Measurements from ENCODE around the gene GJA3.
"Not testable (repeated sequence)": the region's sequence is repeated elsewhere in the genome, so short reads cannot be mapped to it uniquely, and the experiment has no call there.

Gene GJA3

GRCh38 chr13:20173116-20173746 lies 12.4 kb upstream of the GJA3 start:
- H3K4me1 ChIP-seq (ENCODE audit: insufficient read depth, low read length): no peaks in the 10 kb centered on the region; the same call in none of the 2 replicates
- no peaks in the 10 kb centered on the region for H3K9me3 ChIP-seq (ENCODE audit: control insufficient read depth, insufficient read depth, low read length)
- H3K9ac ChIP-seq (ENCODE audit: low read depth, low read length): no peak overlapping the region
- no peaks in the 10 kb centered on the region for H3K36me3 ChIP-seq (ENCODE audit: insufficient read depth, low read length)

GRCh38 chr13:20171364-20171763 lies 10.5 kb upstream of the GJA3 start:
- Histone ChIP-seq H3K4me1 (ENCODE audit: insufficient read depth, low read length) (peaks cover 3% of the 10 kb centered on the region), H3K9me3 (ENCODE audit: control insufficient read depth, insufficient read depth, low read length) (no peaks in the 10 kb centered on the region), H3K36me3 (ENCODE audit: insufficient read depth, low read length) (no peaks in the 10 kb centered on the region), H3K9ac (ENCODE audit: low read depth, low read length) (no peak overlapping the region)

- Histone ChIP-seq H3K36me3 (ENCODE audit: insufficient read depth, low read length) (no peaks in the 10 kb centered on the region), H3K4me1 (ENCODE audit: insufficient read depth, low read length) (peaks cover 3% of the 10 kb centered on the region), H3K9ac (ENCODE audit: low read depth, low read length) (no peak overlapping the region), H3K9me3 (ENCODE audit: control insufficient read depth, insufficient read depth, low read length) (no peaks in the 10 kb centered on the region)
Observed at GRCh38 chr13:20170921-20171320, 10.1 kb upstream of the GJA3 start.

- H3K36me3 ChIP-seq (ENCODE audit: insufficient read depth, low read length): no peaks in the 10 kb centered on the region
- H3K4me1 ChIP-seq (ENCODE audit: insufficient read depth, low read length): 0 out of 2 replicates have a peak, but pooled peaks cover 3% of the 10 kb centered on the region
- no peak overlapping the region for H3K9ac ChIP-seq (ENCODE audit: low read depth, low read length)
- H3K9me3 ChIP-seq (ENCODE audit: control insufficient read depth, insufficient read depth, low read length): no peaks in the 10 kb centered on the region
Observed at GRCh38 chr13:20168396-20168795, 7.5 kb upstream of the GJA3 start.

GRCh38 chr13:20165417-20166257 lies 4.8 kb upstream of the GJA3 start:
- no peaks in the 10 kb centered on the region; the same call in 1 of the 2 replicates for H3K9me3 ChIP-seq (ENCODE audit: control insufficient read depth, insufficient read depth, low read length)
- H3K9ac ChIP-seq (ENCODE audit: low read depth, low read length): no peak overlapping the region
- no peaks in the 10 kb centered on the region for H3K36me3 ChIP-seq (ENCODE audit: insufficient read depth, low read length)
- 0 out of 2 replicates have a peak, but pooled peaks cover 3% of the 10 kb centered on the region for H3K4me1 ChIP-seq (ENCODE audit: insufficient read depth, low read length)

GRCh38 chr13:20161951-20162300 lies 1.1 kb upstream of the GJA3 start:
- H3K4me1 ChIP-seq (ENCODE audit: insufficient read depth, low read length): no peaks in the 10 kb centered on the region
- H3K36me3 ChIP-seq (ENCODE audit: insufficient read depth, low read length): no peaks in the 10 kb centered on the region
- H3K9ac ChIP-seq (ENCODE audit: low read depth, low read length): peak overlapping the region; percentile 70; the same call in 1 of the 2 replicates
- no peaks in the 10 kb centered on the region; the same call in 1 of the 2 replicates for H3K9me3 ChIP-seq (ENCODE audit: control insufficient read depth, insufficient read depth, low read length)

GRCh38 chr13:20161275-20161950 lies 561 bp upstream of the GJA3 start:
- Histone ChIP-seq H3K9me3 (ENCODE audit: control insufficient read depth, insufficient read depth, low read length) (no peaks in the 10 kb centered on the region; the same call in 1 of the 2 replicates), H3K36me3 (ENCODE audit: insufficient read depth, low read length) (no peaks in the 10 kb centered on the region), H3K4me1 (ENCODE audit: insufficient read depth, low read length) (no peaks in the 10 kb centered on the region), H3K9ac (ENCODE audit: low read depth, low read length) (peak overlapping the region; percentile 70; the same call in 1 of the 2 replicates)

GRCh38 chr13:20159646-20160305 lies 1.1 kb downstream of the GJA3 start:
- peak overlapping the region; percentile 70; the same call in 1 of the 2 replicates for H3K9ac ChIP-seq (ENCODE audit: low read depth, low read length)

GRCh38 chr13:20157151-20157796 lies 3.6 kb downstream of the GJA3 start:
- H3K36me3 ChIP-seq (ENCODE audit: insufficient read depth, low read length): no peaks in the 10 kb centered on the region
- no peak overlapping the region for H3K9ac ChIP-seq (ENCODE audit: low read depth, low read length)
- H3K9me3 ChIP-seq (ENCODE audit: control insufficient read depth, insufficient read depth, low read length): no peaks in the 10 kb centered on the region; the same call in 1 of the 2 replicates

More at GRCh38 chr13:20159646-20160305, 1.1 kb downstream of the GJA3 start:
- no peaks in the 10 kb centered on the region; the same call in 1 of the 2 replicates for H3K9me3 ChIP-seq (ENCODE audit: control insufficient read depth, insufficient read depth, low read length)
- no peaks in the 10 kb centered on the region for H3K4me1 ChIP-seq (ENCODE audit: insufficient read depth, low read length)
- no peaks in the 10 kb centered on the region for H3K36me3 ChIP-seq (ENCODE audit: insufficient read depth, low read length)

GRCh38 chr13:20156702-20157101 lies 4.2 kb downstream of the GJA3 start:
- Histone ChIP-seq H3K4me1 (ENCODE audit: insufficient read depth, low read length) (no peaks in the 10 kb centered on the region), H3K9ac (ENCODE audit: low read depth, low read length) (no peak overlapping the region), H3K36me3 (ENCODE audit: insufficient read depth, low read length) (no peaks in the 10 kb centered on the region), H3K9me3 (ENCODE audit: control insufficient read depth, insufficient read depth, low read length) (no peaks in the 10 kb centered on the region; the same call in 1 of the 2 replicates)

More at GRCh38 chr13:20157151-20157796, 3.6 kb downstream of the GJA3 start:
- no peaks in the 10 kb centered on the region for H3K4me1 ChIP-seq (ENCODE audit: insufficient read depth, low read length)

- H3K4me1 ChIP-seq (ENCODE audit: insufficient read depth, low read length); H3K36me3 ChIP-seq (ENCODE audit: insufficient read depth, low read length); H3K9me3 ChIP-seq (ENCODE audit: control insufficient read depth, insufficient read depth, low read length); H3K9ac ChIP-seq (ENCODE audit: low read depth, low read length): not testable (repeated sequence)
Observed at GRCh38 chr13:20153290-20153689, 7.6 kb downstream of the GJA3 start.

GRCh38 chr13:20151612-20152011 lies 9.2 kb downstream of the GJA3 start:
- Histone ChIP-seq H3K9me3 (ENCODE audit: control insufficient read depth, insufficient read depth, low read length) (no peaks in the 10 kb centered on the region), H3K4me1 (ENCODE audit: insufficient read depth, low read length) (no peaks in the 10 kb centered on the region), H3K36me3 (ENCODE audit: insufficient read depth, low read length) (no peaks in the 10 kb centered on the region), H3K9ac (ENCODE audit: low read depth, low read length) (no peak overlapping the region)

GRCh38 chr13:20151016-20151415 lies 9.8 kb downstream of the GJA3 start:
- H3K9me3 ChIP-seq (ENCODE audit: control insufficient read depth, insufficient read depth, low read length): no peaks in the 10 kb centered on the region
- H3K9ac ChIP-seq (ENCODE audit: low read depth, low read length): no peak overlapping the region
- H3K4me1 ChIP-seq (ENCODE audit: insufficient read depth, low read length): no peaks in the 10 kb centered on the region
- H3K36me3 ChIP-seq (ENCODE audit: insufficient read depth, low read length): no peaks in the 10 kb centered on the region

- Histone ChIP-seq H3K9me3 (ENCODE audit: control insufficient read depth, insufficient read depth, low read length) (no peaks in the 10 kb centered on the region), H3K4me1 (ENCODE audit: insufficient read depth, low read length) (no peaks in the 10 kb centered on the region), H3K36me3 (ENCODE audit: insufficient read depth, low read length) (no peaks in the 10 kb centered on the region), H3K9ac (ENCODE audit: low read depth, low read length) (no peak overlapping the region)
Observed at GRCh38 chr13:20150561-20150960, 10.3 kb downstream of the GJA3 start.

Data from ES-I3 (cell line).